Panc1 (cell line): ENCODE measurements around the gene TLE6. TPM values are rescaled to one million over a fixed set of nuclear protein-coding genes. Genes with fewer than 3 reads are reported as not detected.

Experiments used
- ATAC-seq: fragments of 200-7000 bp; cut with Tn5 transposase; 2 replicates; pipeline ENCODE4 v1.9.1; 2020; ENCODE audit warnings: mild to moderate bottlenecking, moderate library complexity
- BruUV-seq: library from RNA; stranded (reverse); fragments of 400-500 nt; replicated peaks from 2 replicates; lab custom pipeline; 2021; lab: Mats Ljungman, UMichigan
- CTCF ChIA-PET: fragments of 300-600 bp; sonication (Branson Sonifier 250); formaldehyde crosslinking; loops from one replicate; lab custom pipeline; 2022; ENCODE audit warnings: antibody characterized with exemption; lab: Charles Lee
- POLR2A ChIA-PET: fragments of 300-600 bp; sonication (Branson Sonifier 250); formaldehyde crosslinking; loops from one replicate; lab custom pipeline; 2022; ENCODE audit warnings: antibody characterized with exemption; lab: Charles Lee
- DNase-seq: peaks from one replicate; pipeline ENCODE4 v3.0.0-alpha.2; 2010; ENCODE audit warnings: low read depth, low spot score
- H3K27ac ChIP-seq: 2 replicates; pipeline ENCODE4 v1.5.1; 2011; ENCODE audit warnings: mild to moderate bottlenecking, low read length, inconsistent platforms
- H3K27me3 ChIP-seq: fragments of 200-500 bp; sonication (Bioruptor generic); 2 replicates; pipeline ENCODE4 v1.6.0; 2014; ENCODE audit warnings: low read length, inconsistent platforms; ENCODE audit not compliant: control insufficient read depth, insufficient read depth
- H3K36me3 ChIP-seq: fragments of 200-500 bp; sonication (Bioruptor generic); 2 replicates; pipeline ENCODE4 v1.5.1; 2014; ENCODE audit warnings: inconsistent platforms, mild to moderate bottlenecking, low read length, moderate library complexity; ENCODE audit not compliant: control insufficient read depth, insufficient read depth
- H3K4me1 ChIP-seq: 2 replicates; pipeline ENCODE4 v1.5.1; 2011; ENCODE audit warnings: inconsistent platforms, mild to moderate bottlenecking, low read length, moderate library complexity; ENCODE audit not compliant: control insufficient read depth, insufficient read depth
- H3K4me3 ChIP-seq, 2 experiments: 2 replicates each; pipeline ENCODE4 v1.5.1; 2011 to 2012; ENCODE audit warnings: low read depth in 2 of 2, low read length in 2 of 2, mild to moderate bottlenecking in 2 of 2, inconsistent platforms in 1 of 2, moderate library complexity in 1 of 2
- H3K9me3 ChIP-seq: fragments of 200-500 bp; sonication (Bioruptor generic); 2 replicates; pipeline ENCODE4 v1.5.1; 2014; ENCODE audit warnings: low read depth, mild to moderate bottlenecking, inconsistent platforms, low read length, moderate library complexity; ENCODE audit not compliant: control insufficient read depth, insufficient read depth
- CTCF ChIP-seq: fragments of 450-650 bp; IDR thresholded peaks from 2 replicates; pipeline ENCODE4 v1.5.1; 2017; ENCODE audit warnings: mild to moderate bottlenecking
- POLR2AphosphoS5 ChIP-seq: IDR thresholded peaks from 2 replicates; pipeline ENCODE4 v1.6.1; 2012; ENCODE audit warnings: mild to moderate bottlenecking, low read depth, low read length, moderate library complexity
- REST ChIP-seq, 2 experiments: IDR thresholded peaks; 2 replicates each; pipeline ENCODE4 v1.6.1; 2011 to 2012; ENCODE audit warnings: low read depth in 2 of 2, control low read depth in 1 of 2, low read length in 1 of 2, mild to moderate bottlenecking in 1 of 2, moderate library complexity in 1 of 2; ENCODE audit not compliant: insufficient read depth in 1 of 2
- SIN3A ChIP-seq: IDR thresholded peaks from 2 replicates; pipeline ENCODE4 v1.6.1; 2012; ENCODE audit warnings: low read depth, mild to moderate bottlenecking, low read length, moderate library complexity, borderline replicate concordance; ENCODE audit not compliant: insufficient read depth
- TCF7L2 ChIP-seq: IDR thresholded peaks from 2 replicates; pipeline ENCODE4 v1.6.1; 2011; ENCODE audit warnings: mild to moderate bottlenecking, low read depth, low read length, inconsistent platforms
- in situ Hi-C: cut with HindIII; loops from 2 replicates; pipeline ENCODE4 v1.10.0; 2016; ENCODE audit warnings: low sequenced_read_pairs, low pct_unique_long_range_greater_than_20kb
- intact Hi-C: fragments of 100-400 bp; cut with micrococcal nuclease; formaldehyde crosslinking; loops from one replicate; pipeline ENCODE4 v1.10.0; 2022; ENCODE audit not compliant: unreplicated experiment
- total RNA-seq: library from RNA; stranded (reverse); gene quantifications from one replicate; pipeline ENCODE4 v1.2.1, GENCODE V29; 2021; ENCODE audit not compliant: unreplicated experiment

The TLE6 gene
- total RNA-seq, 1 experiment from 2014 or later, result 4.0 TPM

GRCh38 chr19:3024870-3025548 lies 47.6 kb downstream of the TLE6 start:
- no peaks in the 10 kb centered on the region for H3K9me3 ChIP-seq
- no peak overlapping the region for H3K27ac ChIP-seq
- TF ChIP-seq SIN3A, result no peak
- TF ChIP-seq CTCF, result no peak
- no peak for TF ChIP-seq TCF7L2
- TF ChIP-seq POLR2AphosphoS5, result no peak
- TF ChIP-seq REST (IDR thresholded peaks at IDR 0.05; ENCODE audit: insufficient read depth in 1 of 2, low read depth in 2 of 2, low read length in 1 of 2), result no peak
- DNase-seq, result no peak
- H3K27me3 ChIP-seq, result no peaks in the 10 kb centered on the region; the same call in 1 of the 2 replicates
- no TSS peak for BruUV-seq
- in situ Hi-C loops, result no loop called here
- CTCF ChIA-PET, result no interaction called here
- POLR2A ChIA-PET, result no interaction called here
- ATAC-seq, result no peak
- H3K36me3 ChIP-seq, result no peaks in the 10 kb centered on the region
- no peaks in the 10 kb centered on the region for H3K4me1 ChIP-seq
- intact Hi-C loops, result no loop called here
- H3K4me3 ChIP-seq, result no peak overlapping the region

- H3K27me3 ChIP-seq, result no peaks in the 10 kb centered on the region; the same call in 1 of the 2 replicates
- TF ChIP-seq SIN3A (no peak), REST (IDR thresholded peaks at IDR 0.05; ENCODE audit: insufficient read depth in 1 of 2, low read depth in 2 of 2, low read length in 1 of 2) (no peak), TCF7L2 (no peak), POLR2AphosphoS5 (no peak), CTCF (no peak)
- BruUV-seq, result no TSS peak
- intact Hi-C loops, result no loop called here
- ATAC-seq (no peak), DNase-seq (no peak)
- H3K27ac ChIP-seq, result no peak overlapping the region
- H3K4me3 ChIP-seq, result no peak overlapping the region
- in situ Hi-C loops, result no loop called here
- CTCF ChIA-PET, result no interaction called here
- POLR2A ChIA-PET, result no interaction called here
- H3K36me3 ChIP-seq, result no peaks in the 10 kb centered on the region
- no peaks in the 10 kb centered on the region for H3K9me3 ChIP-seq
- H3K4me1 ChIP-seq, result no peaks in the 10 kb centered on the region
Measured at GRCh38 chr19:3025549-3025886, 48.2 kb downstream of the TLE6 start.
